Liver (tissue), 9 donors: ENCODE data around the gene ZXDC. TPM values are rescaled to one million over a fixed set of nuclear protein-coding genes. Genes with fewer than 3 reads are reported as not detected.

Experiments
- DNase-seq: peaks from one replicate; pipeline ENCODE4 v3.0.0-alpha.2; 2017; ENCODE audit warnings: low spot score
- H3K27ac ChIP-seq, 2 donors: one replicate each; pipeline ENCODE4 v1.7.0; 2013; ENCODE audit warnings: inconsistent platforms in 2 of 2, low read length in 2 of 2, control low read depth in 1 of 2, low read depth in 1 of 2, mild to moderate bottlenecking in 1 of 2
- H3K27me3 ChIP-seq, 4 donors: one replicate each; pipeline versions ENCODE4 v1.6.1 to v1.7.0; 2013; ENCODE audit warnings: low read length in 3 of 4, inconsistent platforms in 1 of 4, mild to moderate bottlenecking in 1 of 4, moderate library complexity in 1 of 4; ENCODE audit not compliant: control insufficient read depth in 4 of 4, insufficient read depth in 4 of 4
- H3K36me3 ChIP-seq, 4 donors: one replicate each; pipeline versions ENCODE4 v1.6.1 to v1.7.0; 2013; ENCODE audit warnings: low read length in 3 of 4, mild to moderate bottlenecking in 3 of 4, low read depth in 1 of 4, moderate library complexity in 1 of 4; ENCODE audit not compliant: control insufficient read depth in 4 of 4, insufficient read depth in 3 of 4
- H3K4me1 ChIP-seq, 4 donors: one replicate each; pipeline versions ENCODE4 v1.6.1 to v1.7.0; 2013; ENCODE audit warnings: low read length in 3 of 4, mild to moderate bottlenecking in 3 of 4, moderate library complexity in 1 of 4; ENCODE audit not compliant: control insufficient read depth in 4 of 4, insufficient read depth in 4 of 4
- H3K4me3 ChIP-seq, 3 donors: one replicate each; pipeline versions ENCODE4 v1.6.1 to v1.7.0; 2013; ENCODE audit warnings: low read length in 3 of 3, control low read depth in 1 of 3, low read depth in 1 of 3, mild to moderate bottlenecking in 1 of 3
- H3K9ac ChIP-seq, 2 donors: one replicate each; pipeline ENCODE4 v1.7.0; 2013; ENCODE audit warnings: low read length in 2 of 2, mild to moderate bottlenecking in 2 of 2, moderate library complexity in 2 of 2, control low read depth in 1 of 2, low read depth in 1 of 2
- H3K9me3 ChIP-seq, 4 donors: one replicate each; pipeline versions ENCODE4 v1.6.1 to v1.7.0; 2013; ENCODE audit warnings: low read length in 3 of 4; ENCODE audit not compliant: control insufficient read depth in 4 of 4
- CTCF ChIP-seq: fragments of 150-350 bp; IDR thresholded peaks from 2 replicates; pipeline ENCODE4 v1.5.1; 2017; ENCODE audit warnings: improper control_type of control experiment, low read depth, low read length; ENCODE audit not compliant: missing input control
- FOXA1 ChIP-seq: IDR thresholded peaks from 2 replicates; pipeline ENCODE4 v1.6.1; 2016; ENCODE audit warnings: antibody characterized with exemption
- FOXA2 ChIP-seq: IDR thresholded peaks from 2 replicates; pipeline ENCODE4 v1.6.1; 2016; ENCODE audit warnings: antibody characterized with exemption
- GABPA ChIP-seq, 2 donors: IDR thresholded peaks in 1 of 2; conservative IDR thresholded peaks in 1 of 2; 2 replicates each; pipeline ENCODE4 v1.6.1; 2016; ENCODE audit warnings: antibody characterized with exemption in 2 of 2, mild to moderate bottlenecking in 1 of 2, moderate library complexity in 1 of 2
- HNF4A ChIP-seq, 2 donors: conservative IDR thresholded peaks; 2 replicates each; pipeline ENCODE4 v1.6.1; 2016; ENCODE audit warnings: antibody characterized with exemption in 2 of 2, mild to moderate bottlenecking in 2 of 2
- HNF4G ChIP-seq: IDR thresholded peaks from 2 replicates; pipeline ENCODE4 v1.6.1; 2016; ENCODE audit warnings: antibody characterized with exemption
- JUND ChIP-seq, 2 donors: IDR thresholded peaks; 2 replicates each; pipeline ENCODE4 v1.6.1; 2016; ENCODE audit warnings: antibody characterized with exemption in 2 of 2
- NR2F2 ChIP-seq: IDR thresholded peaks from 2 replicates; pipeline ENCODE4 v1.6.1; 2016; ENCODE audit warnings: antibody characterized with exemption
- RXRA ChIP-seq, 2 donors: IDR thresholded peaks; 2 replicates each; pipeline ENCODE4 v1.6.1; 2017 to 2018; ENCODE audit warnings: antibody characterized with exemption in 2 of 2, mild to moderate bottlenecking in 1 of 2
- WGBS: extraction: QIAGEN DNeasy Blood & Tissue Kit; methylation state at CpG from one replicate; pipeline ENCODE4 v1.1.7; 2013; 5-methylcytosine and 5-hydroxymethylcytosine counted together
- polyA plus RNA-seq, 2 donors: library from polyadenylated mRNA; stranded (reverse) in 1 of 2; unstranded in 1 of 2; fragments of 200-250 nt in 1 of 2; fragments of >200 nt in 1 of 2; fragmentation: Nextera tagmentation in 1 of 2; extraction: Ambion mirVana in 1 of 2; gene quantifications; one replicate each; pipeline versions ENCODE4 v1.2.1 to v1.2.3, GENCODE V29; 2013 to 2015
- total RNA-seq, 2 donors: library from RNA; depleted of rRNA; stranded (reverse); fragments of >200 nt; gene quantifications; one replicate each; pipeline ENCODE4 v1.2.3, GENCODE V29; 2014
- donor health status: healthy.
- donor health status: healthy.
- donor health status: healthy.
- donor health status: healthy.
- donor health status: healthy.

The ZXDC gene
- total and polyA plus RNA-seq, 4 donors: 7.0 to 42.3 (median 13.9) TPM

GRCh38 chr3:126424039-126424717 lies 51.5 kb downstream of the ZXDC start:
- Histone ChIP-seq H3K9me3 (peaks cover 0 to 4% (median 2%) of the 10 kb centered on the region in 4 donors), H3K9ac (no peak overlapping the region), H3K27me3 (no peaks in the 10 kb centered on the region), H3K27ac (no peak overlapping the region), H3K4me3 (no peak overlapping the region), H3K4me1 (no peaks in the 10 kb centered on the region), H3K36me3 (no peaks in the 10 kb centered on the region)
- TF ChIP-seq NR2F2 (no peak), GABPA (IDR thresholded peaks at IDR 0.05 in 1 of 2, conservative IDR thresholded peaks at IDR 0.05 in 1 of 2) (no peak), CTCF (no peak), FOXA2 (no peak)
- DNase-seq: peak; percentile 25
- WGBS: 98% methylated on average over 10 of the region's 10 CpGs

GRCh38 chr3:126423191-126424038 lies 52.3 kb downstream of the ZXDC start:
- no peak for TF ChIP-seq RXRA (IDR thresholded peaks at IDR 0.05)
- no peak for TF ChIP-seq NR2F2
- no peak for TF ChIP-seq FOXA1
- no peak for TF ChIP-seq CTCF
- TF ChIP-seq JUND (IDR thresholded peaks at IDR 0.05): no peak
- no peak for TF ChIP-seq FOXA2
- TF ChIP-seq HNF4A (conservative IDR thresholded peaks at IDR 0.05): no peak
- TF ChIP-seq HNF4G: no peak
- H3K9me3 ChIP-seq: peaks cover 0 to 4% (median 1%) of the 10 kb centered on the region in 4 donors
- no peaks in the 10 kb centered on the region for H3K36me3 ChIP-seq
- no peak overlapping the region for H3K27ac ChIP-seq
- DNase-seq: peak; percentile 14
- no peaks in the 10 kb centered on the region for H3K27me3 ChIP-seq
- H3K4me1 ChIP-seq: no peaks in the 10 kb centered on the region
- H3K4me3 ChIP-seq: no peak overlapping the region
- 91% methylated on average over 26 of the region's 26 CpGs for WGBS
- no peak overlapping the region for H3K9ac ChIP-seq

- no peak overlapping the region for H3K4me3 ChIP-seq
- TF ChIP-seq FOXA2 (no peak), FOXA1 (no peak)
- H3K4me1 ChIP-seq: no peaks in the 10 kb centered on the region
- no peak overlapping the region for H3K9ac ChIP-seq
- peaks cover 0 to 4% (median under 1%) of the 10 kb centered on the region in 4 donors for H3K9me3 ChIP-seq
- no peaks in the 10 kb centered on the region for H3K27me3 ChIP-seq
- no peaks in the 10 kb centered on the region for H3K36me3 ChIP-seq
- H3K27ac ChIP-seq: no peak overlapping the region
- DNase-seq: peak; percentile 22
- 95% methylated on average over 4 of the region's 4 CpGs for WGBS
Measured at GRCh38 chr3:126422571-126423091, 53.1 kb downstream of the ZXDC start.
